ENCODE results near the gene PITPNM2. TPM values are rescaled to one million over a fixed set of nuclear protein-coding genes. Genes with fewer than 3 reads are reported as not detected.

Gene PITPNM2
- total and polyA plus RNA-seq, 2 of the 8 experiments (the other 6 are each of a cell fraction or from before 2014, with no cell fraction given) = 0.59 to 3.4 TPM

DNA sequence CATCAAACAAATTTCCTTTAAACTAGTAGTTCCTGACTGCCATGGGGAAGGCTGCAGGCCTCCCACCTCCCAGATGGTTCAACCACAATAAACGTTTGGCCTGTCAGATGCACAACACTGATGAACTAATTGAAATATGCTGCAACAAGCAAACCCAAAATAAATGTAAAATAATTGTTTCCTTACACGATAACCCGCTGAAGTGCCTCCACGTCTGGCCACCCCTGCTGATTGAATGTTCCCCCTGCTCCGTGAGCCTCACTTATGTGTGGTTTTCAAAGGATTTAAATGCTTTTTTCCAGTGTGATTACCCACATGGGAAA, 8.4 kb downstream of the PITPNM2 start (continued):
- TF ChIP-seq, protein P1, sequence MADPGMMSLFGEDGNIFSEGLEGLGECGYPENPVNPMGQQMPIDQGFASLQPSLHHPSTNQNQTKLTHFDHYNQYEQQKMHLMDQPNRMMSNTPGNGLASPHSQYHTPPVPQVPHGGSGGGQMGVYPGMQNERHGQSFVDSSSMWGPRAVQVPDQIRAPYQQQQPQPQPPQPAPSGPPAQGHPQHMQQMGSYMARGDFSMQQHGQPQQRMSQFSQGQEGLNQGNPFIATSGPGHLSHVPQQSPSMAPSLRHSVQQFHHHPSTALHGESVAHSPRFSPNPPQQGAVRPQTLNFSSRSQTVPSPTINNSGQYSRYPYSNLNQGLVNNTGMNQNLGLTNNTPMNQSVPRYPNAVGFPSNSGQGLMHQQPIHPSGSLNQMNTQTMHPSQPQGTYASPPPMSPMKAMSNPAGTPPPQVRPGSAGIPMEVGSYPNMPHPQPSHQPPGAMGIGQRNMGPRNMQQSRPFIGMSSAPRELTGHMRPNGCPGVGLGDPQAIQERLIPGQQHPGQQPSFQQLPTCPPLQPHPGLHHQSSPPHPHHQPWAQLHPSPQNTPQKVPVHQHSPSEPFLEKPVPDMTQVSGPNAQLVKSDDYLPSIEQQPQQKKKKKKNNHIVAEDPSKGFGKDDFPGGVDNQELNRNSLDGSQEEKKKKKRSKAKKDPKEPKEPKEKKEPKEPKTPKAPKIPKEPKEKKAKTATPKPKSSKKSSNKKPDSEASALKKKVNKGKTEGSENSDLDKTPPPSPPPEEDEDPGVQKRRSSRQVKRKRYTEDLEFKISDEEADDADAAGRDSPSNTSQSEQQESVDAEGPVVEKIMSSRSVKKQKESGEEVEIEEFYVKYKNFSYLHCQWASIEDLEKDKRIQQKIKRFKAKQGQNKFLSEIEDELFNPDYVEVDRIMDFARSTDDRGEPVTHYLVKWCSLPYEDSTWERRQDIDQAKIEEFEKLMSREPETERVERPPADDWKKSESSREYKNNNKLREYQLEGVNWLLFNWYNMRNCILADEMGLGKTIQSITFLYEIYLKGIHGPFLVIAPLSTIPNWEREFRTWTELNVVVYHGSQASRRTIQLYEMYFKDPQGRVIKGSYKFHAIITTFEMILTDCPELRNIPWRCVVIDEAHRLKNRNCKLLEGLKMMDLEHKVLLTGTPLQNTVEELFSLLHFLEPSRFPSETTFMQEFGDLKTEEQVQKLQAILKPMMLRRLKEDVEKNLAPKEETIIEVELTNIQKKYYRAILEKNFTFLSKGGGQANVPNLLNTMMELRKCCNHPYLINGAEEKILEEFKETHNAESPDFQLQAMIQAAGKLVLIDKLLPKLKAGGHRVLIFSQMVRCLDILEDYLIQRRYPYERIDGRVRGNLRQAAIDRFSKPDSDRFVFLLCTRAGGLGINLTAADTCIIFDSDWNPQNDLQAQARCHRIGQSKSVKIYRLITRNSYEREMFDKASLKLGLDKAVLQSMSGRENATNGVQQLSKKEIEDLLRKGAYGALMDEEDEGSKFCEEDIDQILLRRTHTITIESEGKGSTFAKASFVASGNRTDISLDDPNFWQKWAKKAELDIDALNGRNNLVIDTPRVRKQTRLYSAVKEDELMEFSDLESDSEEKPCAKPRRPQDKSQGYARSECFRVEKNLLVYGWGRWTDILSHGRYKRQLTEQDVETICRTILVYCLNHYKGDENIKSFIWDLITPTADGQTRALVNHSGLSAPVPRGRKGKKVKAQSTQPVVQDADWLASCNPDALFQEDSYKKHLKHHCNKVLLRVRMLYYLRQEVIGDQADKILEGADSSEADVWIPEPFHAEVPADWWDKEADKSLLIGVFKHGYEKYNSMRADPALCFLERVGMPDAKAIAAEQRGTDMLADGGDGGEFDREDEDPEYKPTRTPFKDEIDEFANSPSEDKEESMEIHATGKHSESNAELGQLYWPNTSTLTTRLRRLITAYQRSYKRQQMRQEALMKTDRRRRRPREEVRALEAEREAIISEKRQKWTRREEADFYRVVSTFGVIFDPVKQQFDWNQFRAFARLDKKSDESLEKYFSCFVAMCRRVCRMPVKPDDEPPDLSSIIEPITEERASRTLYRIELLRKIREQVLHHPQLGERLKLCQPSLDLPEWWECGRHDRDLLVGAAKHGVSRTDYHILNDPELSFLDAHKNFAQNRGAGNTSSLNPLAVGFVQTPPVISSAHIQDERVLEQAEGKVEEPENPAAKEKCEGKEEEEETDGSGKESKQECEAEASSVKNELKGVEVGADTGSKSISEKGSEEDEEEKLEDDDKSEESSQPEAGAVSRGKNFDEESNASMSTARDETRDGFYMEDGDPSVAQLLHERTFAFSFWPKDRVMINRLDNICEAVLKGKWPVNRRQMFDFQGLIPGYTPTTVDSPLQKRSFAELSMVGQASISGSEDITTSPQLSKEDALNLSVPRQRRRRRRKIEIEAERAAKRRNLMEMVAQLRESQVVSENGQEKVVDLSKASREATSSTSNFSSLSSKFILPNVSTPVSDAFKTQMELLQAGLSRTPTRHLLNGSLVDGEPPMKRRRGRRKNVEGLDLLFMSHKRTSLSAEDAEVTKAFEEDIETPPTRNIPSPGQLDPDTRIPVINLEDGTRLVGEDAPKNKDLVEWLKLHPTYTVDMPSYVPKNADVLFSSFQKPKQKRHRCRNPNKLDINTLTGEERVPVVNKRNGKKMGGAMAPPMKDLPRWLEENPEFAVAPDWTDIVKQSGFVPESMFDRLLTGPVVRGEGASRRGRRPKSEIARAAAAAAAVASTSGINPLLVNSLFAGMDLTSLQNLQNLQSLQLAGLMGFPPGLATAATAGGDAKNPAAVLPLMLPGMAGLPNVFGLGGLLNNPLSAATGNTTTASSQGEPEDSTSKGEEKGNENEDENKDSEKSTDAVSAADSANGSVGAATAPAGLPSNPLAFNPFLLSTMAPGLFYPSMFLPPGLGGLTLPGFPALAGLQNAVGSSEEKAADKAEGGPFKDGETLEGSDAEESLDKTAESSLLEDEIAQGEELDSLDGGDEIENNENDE (IDR thresholded peaks at IDR 0.05; ENCODE audit: insufficient replicate concordance, low read length) = no peak
- TF ChIP-seq CREB1 (IDR thresholded peaks at IDR 0.05) (no peak), POLR2AphosphoS5 (IDR thresholded peaks at IDR 0.05; ENCODE audit: low read depth, low read length) (no peak)

Measured in H1 (cell line).